Measurements from ENCODE around the gene DOK6.

Gene DOK6

GRCh38 chr18:69399253-69399652, 1.4 kb upstream of the DOK6 start:
- DNase-seq (ENCODE audit: low read depth in 2 of 2), result no peak

DNA sequence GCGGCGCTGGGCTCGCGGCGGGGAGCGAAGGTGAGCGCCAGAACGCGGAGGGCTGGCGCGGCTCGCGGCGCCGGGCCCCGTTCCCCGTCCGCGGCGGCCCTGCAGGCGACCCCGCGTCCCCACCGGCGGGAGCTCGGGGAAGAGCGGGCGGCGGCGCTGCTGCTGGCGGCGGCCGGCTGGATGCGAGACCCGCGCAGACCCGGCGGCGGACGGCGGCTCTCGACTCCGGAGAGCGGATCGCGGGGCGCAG, 213 bp downstream of the DOK6 start:
- DNase-seq (ENCODE audit: low read depth in 2 of 2), result peak in 1 of 2 donors; percentile 41
- TF ChIP-seq CTCF (IDR thresholded peaks at IDR 0.05; ENCODE audit: low read depth, low read length), result no peak
- peak overlapping the region; percentile 56 to 59 for H3K4me3 ChIP-seq (replicated peaks in 1 of 2; ENCODE audit: low read depth in 2 of 2, low read length in 2 of 2)

More at GRCh38 chr18:69399253-69399652, 1.4 kb upstream of the DOK6 start:
- no peak for TF ChIP-seq CTCF (IDR thresholded peaks at IDR 0.05; ENCODE audit: low read depth, low read length)
- H3K4me3 ChIP-seq (replicated peaks in 1 of 2; ENCODE audit: low read depth in 2 of 2, low read length in 2 of 2), result no peak overlapping the region

GRCh38 chr18:69401226-69401971, 711 bp downstream of the DOK6 start:
- no peak for TF ChIP-seq CTCF (IDR thresholded peaks at IDR 0.05; ENCODE audit: low read depth, low read length)
- H3K4me3 ChIP-seq (replicated peaks in 1 of 2; ENCODE audit: low read depth in 2 of 2, low read length in 2 of 2), result peak overlapping the region; percentile 56 to 59
- DNase-seq (ENCODE audit: low read depth in 2 of 2), result peak; percentile 32 to 33

DNA sequence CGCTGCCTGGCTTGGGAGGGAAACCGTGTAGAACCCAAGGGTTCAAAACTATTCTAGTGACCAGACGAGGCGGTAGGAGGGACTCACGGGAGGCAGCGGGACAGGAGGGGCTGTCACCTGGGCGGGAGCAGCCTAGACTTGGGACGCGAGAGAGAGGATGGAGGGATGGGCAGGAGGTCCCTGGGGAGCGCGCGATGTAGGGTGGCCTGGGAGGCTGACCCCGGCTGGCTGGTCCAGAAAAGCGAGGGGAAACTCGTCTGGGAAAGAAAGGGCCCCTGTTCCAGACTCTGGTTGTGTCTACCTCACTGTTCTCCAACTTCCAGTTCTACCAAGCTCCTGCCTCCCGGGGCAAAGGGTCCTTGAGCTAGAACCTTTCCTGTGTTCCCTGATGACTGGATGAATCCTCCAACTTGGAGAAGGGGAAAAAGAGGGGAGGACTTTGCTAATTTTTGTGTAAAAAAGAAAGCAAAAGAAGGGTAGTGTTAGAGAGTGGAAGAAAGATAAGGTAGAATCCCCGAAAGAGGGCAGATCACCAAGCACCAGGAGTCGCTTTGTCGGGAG, 1.4 kb downstream of the DOK6 start:
- no peak for DNase-seq (ENCODE audit: low read depth in 2 of 2)
- peak overlapping the region; percentile 56 to 59 for H3K4me3 ChIP-seq (replicated peaks in 1 of 2; ENCODE audit: low read depth in 2 of 2, low read length in 2 of 2)
- no peak for TF ChIP-seq CTCF (IDR thresholded peaks at IDR 0.05; ENCODE audit: low read depth, low read length)

- no peak for TF ChIP-seq CTCF (IDR thresholded peaks at IDR 0.05; ENCODE audit: low read depth, low read length)
- no peak for DNase-seq (ENCODE audit: low read depth in 2 of 2)
- no peak overlapping the region for H3K4me3 ChIP-seq (replicated peaks in 1 of 2; ENCODE audit: low read depth in 2 of 2, low read length in 2 of 2)
Observed at GRCh38 chr18:69402533-69402989, 1.9 kb downstream of the DOK6 start.

GRCh38 chr18:69408522-69408921, 7.8 kb downstream of the DOK6 start:
- no peak for DNase-seq (ENCODE audit: low read depth in 2 of 2)
- TF ChIP-seq CTCF (IDR thresholded peaks at IDR 0.05; ENCODE audit: low read depth, low read length), result no peak

More at GRCh38 chr18:69408522-69408921, 7.8 kb downstream of the DOK6 start:
- H3K4me3 ChIP-seq (replicated peaks in 1 of 2; ENCODE audit: low read depth in 2 of 2, low read length in 2 of 2), result no peak overlapping the region
